Right lobe of liver (tissue), 6 donors: ENCODE data around the gene RERE. TPM values are rescaled to one million over a fixed set of nuclear protein-coding genes. Genes with fewer than 3 reads are reported as not detected.

Experiments
- ATAC-seq, 4 donors: fragments of 200-7000 bp; cut with Tn5 transposase; one replicate each; pipeline ENCODE4 v1.9.1; 2020; ENCODE audit warnings: mild to moderate bottlenecking in 4 of 4, moderate library complexity in 4 of 4
- DNase-seq, 3 donors: peaks; one replicate each; pipeline ENCODE4 v3.0.0-alpha.2; 2020
- H3K27ac ChIP-seq, 3 donors: fragments of 200-600 bp; one replicate each; pipeline ENCODE4 v1.8.0; 2022
- H3K27me3 ChIP-seq, 2 donors: fragments of 200-600 bp; one replicate each; pipeline ENCODE4 v1.8.0; 2022
- H3K36me3 ChIP-seq, 4 donors: fragments of 200-600 bp; sonication (generic) in 1 of 4; one replicate each; pipeline versions ENCODE4 v1.5.1 to v1.8.0; 2017 to 2022; ENCODE audit warnings: control low read depth in 1 of 4
- H3K4me1 ChIP-seq, 4 donors: fragments of 200-600 bp; sonication (generic) in 1 of 4; one replicate each; pipeline versions ENCODE4 v1.5.1 to v1.8.0; 2017 to 2022; ENCODE audit warnings: control low read depth in 1 of 4
- H3K4me3 ChIP-seq, 3 donors: fragments of 200-600 bp; one replicate each; pipeline ENCODE4 v1.8.0; 2022
- H3K9me3 ChIP-seq, 4 donors: fragments of 200-600 bp; sonication (generic) in 1 of 4; one replicate each; pipeline versions ENCODE4 v1.5.1 to v1.8.0; 2017 to 2022; ENCODE audit warnings: control low read depth in 1 of 4
- POLR2A ChIP-seq: fragments of 450-650 bp; IDR thresholded peaks from one replicate; pipeline ENCODE4 v1.6.1; 2017; ENCODE audit warnings: antibody characterized with exemption, mild to moderate bottlenecking
- WGBS: methylation state at CpG from one replicate; pipeline ENCODE4 v1.1.6; 2018; ENCODE audit warnings: low coverage, low lambda C conversion rate; ENCODE audit not compliant: insufficient coverage; ENCODE audit errors: missing lambda C conversion rate; 5-methylcytosine and 5-hydroxymethylcytosine counted together
- intact Hi-C, 2 donors: fragments of 100-400 bp; cut with DNase I; formaldehyde crosslinking; loops; one replicate each; pipeline versions ENCODE4 v1.11.2 to v1.14.1; 2022
- total RNA-seq, 6 experiments: library from RNA; depleted of rRNA in 2 of 6; stranded (reverse); fragments of >200 nt in 2 of 6; fragmentation: NEBNext Ultra II Directional in 3 of 6; extraction: Animal tissue kit (Norgen Biotek cat#: 25700) in 3 of 6; gene quantifications; one replicate each; pipeline versions ENCODE4 v1.1.0 to v1.2.4, GENCODE V29; 2016 to 2023
- TF ChIP-seq, protein P1 (sequence below), 4 donors: fragments of 200-600 bp in 3 of 4; fragments of 450-650 bp in 1 of 4; IDR thresholded peaks; one replicate each; pipeline versions ENCODE4 v1.5.1 to v1.8.0; 2016 to 2022; ENCODE audit warnings: antibody characterized with exemption in 4 of 4, mild to moderate bottlenecking in 2 of 4
- donor health status: DM: no; HTN: yes; CAD: no.
- donor health status: DM: no; HTN: no; CAD: no.
- donor health status: DM: no; HTN: no; CAD: no.
- donor health status: DM: no; HTN: yes; CAD: no.
- donor health status: DM: no; HTN: yes; CAD: no.

Gene RERE
- total RNA-seq, 6 experiments from 2014 or later, result 17.5 to 38.4 (median 25.0) TPM

DNA sequence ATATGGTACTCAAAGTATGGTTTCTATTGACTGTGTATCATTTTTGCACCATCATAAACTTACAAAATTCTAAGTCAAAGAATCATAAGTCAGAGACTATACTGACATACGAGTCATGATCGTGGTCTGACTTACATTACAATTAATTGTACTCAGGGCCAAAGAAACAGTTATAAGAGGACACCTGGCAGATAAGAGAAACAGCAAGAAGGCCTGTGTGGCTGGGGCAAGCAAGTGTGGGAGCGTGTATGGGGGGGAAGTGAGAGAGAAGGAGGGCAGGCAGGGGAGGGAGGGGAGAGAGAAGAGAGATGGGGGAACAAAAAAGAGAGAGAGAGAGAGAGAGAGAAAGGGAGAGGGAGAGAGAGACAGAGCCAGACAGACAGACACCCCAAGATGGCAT lies 70.9 kb downstream of the RERE start:
- no peaks in the 10 kb centered on the region for H3K9me3 ChIP-seq
- peaks cover 0 to 21% (median 6%) of the 10 kb centered on the region in 4 donors for H3K4me1 ChIP-seq
- intact Hi-C loops, result no loop called here
- H3K4me3 ChIP-seq, result no peak overlapping the region
- WGBS, result 72% methylated on average over 3 of the region's 3 CpGs
- ATAC-seq (no peak), DNase-seq (no peak)
- H3K36me3 ChIP-seq, result no peaks in the 10 kb centered on the region
- no peaks in the 10 kb centered on the region for H3K27me3 ChIP-seq
- no peak overlapping the region for H3K27ac ChIP-seq
- TF ChIP-seq, protein P1, sequence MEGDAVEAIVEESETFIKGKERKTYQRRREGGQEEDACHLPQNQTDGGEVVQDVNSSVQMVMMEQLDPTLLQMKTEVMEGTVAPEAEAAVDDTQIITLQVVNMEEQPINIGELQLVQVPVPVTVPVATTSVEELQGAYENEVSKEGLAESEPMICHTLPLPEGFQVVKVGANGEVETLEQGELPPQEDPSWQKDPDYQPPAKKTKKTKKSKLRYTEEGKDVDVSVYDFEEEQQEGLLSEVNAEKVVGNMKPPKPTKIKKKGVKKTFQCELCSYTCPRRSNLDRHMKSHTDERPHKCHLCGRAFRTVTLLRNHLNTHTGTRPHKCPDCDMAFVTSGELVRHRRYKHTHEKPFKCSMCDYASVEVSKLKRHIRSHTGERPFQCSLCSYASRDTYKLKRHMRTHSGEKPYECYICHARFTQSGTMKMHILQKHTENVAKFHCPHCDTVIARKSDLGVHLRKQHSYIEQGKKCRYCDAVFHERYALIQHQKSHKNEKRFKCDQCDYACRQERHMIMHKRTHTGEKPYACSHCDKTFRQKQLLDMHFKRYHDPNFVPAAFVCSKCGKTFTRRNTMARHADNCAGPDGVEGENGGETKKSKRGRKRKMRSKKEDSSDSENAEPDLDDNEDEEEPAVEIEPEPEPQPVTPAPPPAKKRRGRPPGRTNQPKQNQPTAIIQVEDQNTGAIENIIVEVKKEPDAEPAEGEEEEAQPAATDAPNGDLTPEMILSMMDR (IDR thresholded peaks at IDR 0.05), result no peak
- TF ChIP-seq POLR2A, result no peak

DNA sequence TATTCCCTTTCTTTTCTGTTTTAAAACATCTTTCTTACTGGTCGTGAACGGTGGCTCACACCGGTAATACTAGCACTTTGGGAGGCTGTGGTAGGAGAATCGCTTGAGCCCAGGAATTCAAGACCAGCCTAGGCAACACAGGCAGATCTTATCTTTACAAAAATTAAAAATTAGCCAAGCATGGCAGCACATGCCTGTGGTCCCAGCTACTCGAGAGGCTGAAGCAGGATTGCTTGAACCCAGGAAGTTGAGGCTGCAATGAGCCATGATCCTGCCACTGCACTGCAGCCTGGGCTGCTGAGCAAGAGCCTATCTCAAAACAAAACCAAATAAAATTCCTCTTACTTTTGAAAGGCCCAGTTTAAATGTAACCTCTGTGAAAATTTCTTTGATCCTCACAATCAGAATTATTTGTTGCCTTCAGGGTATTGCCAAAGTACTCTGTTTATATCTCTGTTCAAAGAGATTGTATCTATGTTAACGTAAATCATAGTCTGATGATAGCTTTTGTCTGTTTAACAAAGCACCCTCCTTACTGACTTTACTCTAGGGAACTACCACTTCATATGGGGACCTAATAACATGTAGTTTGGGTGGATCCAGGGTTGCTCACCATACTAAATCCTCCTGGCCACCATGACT lies 71.6 kb downstream of the RERE start:
- Histone ChIP-seq H3K27me3 (no peaks in the 10 kb centered on the region), H3K9me3 (no peaks in the 10 kb centered on the region), H3K36me3 (no peaks in the 10 kb centered on the region), H3K27ac (no peak overlapping the region), H3K4me3 (no peak overlapping the region), H3K4me1 (peaks cover 0 to 22% (median 8%) of the 10 kb centered on the region in 4 donors)
- TF ChIP-seq, protein P1 (IDR thresholded peaks at IDR 0.05), result no peak
- TF ChIP-seq POLR2A, result no peak
- WGBS, result 64% methylated on average over 6 of the region's 6 CpGs
- no peak for DNase-seq
- intact Hi-C loops, result no loop called here
- ATAC-seq, result peak in 1 of 4 donors; percentile 5

DNA sequence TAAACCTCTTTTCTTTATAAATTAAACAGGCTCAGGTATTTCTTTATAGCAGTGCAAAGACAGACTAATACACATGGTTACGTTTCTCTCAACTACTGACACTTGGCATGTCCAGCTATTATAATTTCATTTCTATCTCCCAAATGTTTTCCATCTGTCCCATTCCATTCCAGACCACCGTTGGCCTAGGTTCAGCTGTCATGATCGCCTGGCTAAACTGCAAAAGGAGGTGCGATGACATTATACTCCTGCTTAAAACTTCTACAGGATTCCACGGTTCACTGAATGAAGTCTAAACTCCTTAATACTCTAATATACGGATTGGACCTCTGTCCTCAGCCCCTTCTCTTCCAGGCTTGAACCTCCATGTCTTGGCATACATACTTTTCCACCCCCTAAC lies 72.1 kb downstream of the RERE start:
- DNase-seq (no peak), ATAC-seq (no peak)
- no peaks in the 10 kb centered on the region for H3K36me3 ChIP-seq
- H3K27me3 ChIP-seq, result no peaks in the 10 kb centered on the region
- H3K27ac ChIP-seq, result no peak overlapping the region
- intact Hi-C loops, result no loop called here
- no peak overlapping the region for H3K4me3 ChIP-seq
- H3K4me1 ChIP-seq, result peaks cover 0 to 22% (median 8%) of the 10 kb centered on the region in 4 donors
- WGBS, result 80% methylated on average over 6 of the region's 6 CpGs
- no peaks in the 10 kb centered on the region for H3K9me3 ChIP-seq
- TF ChIP-seq, protein P1 (IDR thresholded peaks at IDR 0.05), result no peak
- no peak for TF ChIP-seq POLR2A

DNA sequence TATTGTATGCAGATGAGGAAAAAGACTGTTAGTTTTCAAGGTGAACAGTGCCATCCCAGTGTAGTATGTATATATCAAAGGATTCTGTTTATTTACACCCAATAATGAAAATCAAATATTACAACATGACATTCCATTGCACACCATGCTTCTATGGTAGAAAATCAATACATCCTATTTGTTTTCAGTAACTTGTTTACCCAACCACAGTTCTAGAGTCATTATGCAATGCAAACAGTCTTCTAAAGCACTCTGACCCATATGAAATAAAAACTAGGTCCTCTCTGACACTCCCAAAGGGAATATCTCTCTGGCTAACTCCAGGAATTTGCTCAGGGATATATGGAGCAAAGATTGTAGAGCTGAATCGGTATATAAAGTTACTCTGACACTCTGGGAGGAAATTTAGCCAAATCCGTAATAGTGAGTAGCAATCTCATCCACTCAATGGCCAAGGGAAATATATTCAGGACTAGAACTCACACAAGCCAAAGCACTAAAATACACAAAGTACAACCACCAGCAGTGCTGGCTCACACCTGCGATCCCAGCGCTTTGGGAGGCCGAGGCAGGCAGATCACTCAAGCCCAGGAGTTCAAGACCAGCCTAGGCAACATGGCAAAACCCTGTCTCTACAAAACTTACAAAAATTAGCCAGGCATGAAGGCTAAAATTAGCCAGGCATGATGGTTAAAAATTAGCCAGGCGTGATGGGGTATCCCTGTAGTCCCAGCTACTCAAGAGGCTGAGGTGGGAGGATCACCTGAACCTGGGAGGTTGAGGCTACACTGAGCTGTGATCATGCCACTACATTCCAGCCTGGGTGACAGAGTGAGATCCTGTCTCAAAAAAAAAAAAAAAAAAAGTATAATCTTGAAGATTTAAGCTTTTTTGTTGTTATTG lies 75.2 kb downstream of the RERE start:
- H3K27me3 ChIP-seq, result no peaks in the 10 kb centered on the region
- peaks cover 0 to 22% (median 8%) of the 10 kb centered on the region in 4 donors for H3K4me1 ChIP-seq
- H3K4me3 ChIP-seq, result no peak overlapping the region
- no peaks in the 10 kb centered on the region for H3K9me3 ChIP-seq
- no peaks in the 10 kb centered on the region for H3K36me3 ChIP-seq
- ATAC-seq (peak; percentile 79 to 91 (median 84)), DNase-seq (peak in 1 of 3 donors; percentile 63)
- H3K27ac ChIP-seq, result peak overlapping the region; percentile 10 to 73 (median 72)
- WGBS, result 37% methylated on average over 6 of the region's 6 CpGs
- intact Hi-C loops, result no loop called here
- TF ChIP-seq POLR2A, result no peak
- TF ChIP-seq, protein P1 (IDR thresholded peaks at IDR 0.05), result no peak
